Breast epithelium (tissue), 4 donors: ENCODE measurements around the gene NAV1. TPM values are rescaled to one million over a fixed set of nuclear protein-coding genes. Genes with fewer than 3 reads are reported as not detected.

ENCODE experiments used
- DNase-seq, 2 donors: peaks; one replicate each; pipeline ENCODE4 v3.0.0-alpha.2; 2019; ENCODE audit warnings: low spot score in 2 of 2
- H3K27ac ChIP-seq, 2 donors: fragments of 200-600 bp; sonication (generic) in 1 of 2; one replicate each; pipeline ENCODE4 v1.5.1; 2016 to 2019; ENCODE audit warnings: mild to moderate bottlenecking in 1 of 2
- H3K27me3 ChIP-seq, 2 donors: fragments of 200-600 bp; sonication (generic) in 1 of 2; one replicate each; pipeline versions ENCODE4 v1.5.1 to v1.6.0; 2017 to 2019; ENCODE audit warnings: control low read depth in 1 of 2, mild to moderate bottlenecking in 1 of 2
- H3K36me3 ChIP-seq: fragments of 200-600 bp; one replicate; pipeline ENCODE4 v1.5.1; 2019
- H3K4me1 ChIP-seq, 2 donors: fragments of 200-600 bp; sonication (generic); one replicate each; pipeline ENCODE4 v1.5.1; 2016 to 2019; ENCODE audit warnings: control low read depth in 1 of 2
- H3K4me3 ChIP-seq, 3 donors: fragments of 200-600 bp; sonication (generic); 1 replicate in 2 of 3; 2 replicates in 1 of 3; pipeline ENCODE4 v1.5.1; 2016 to 2019; ENCODE audit warnings: mild to moderate bottlenecking in 3 of 3, moderate library complexity in 2 of 3
- H3K9me3 ChIP-seq, 2 donors: fragments of 200-600 bp; sonication (generic) in 1 of 2; one replicate each; pipeline ENCODE4 v1.5.1; 2016 to 2019; ENCODE audit warnings: control low read depth in 1 of 2
- CTCF ChIP-seq, 3 donors: fragments of 450-650 bp; IDR thresholded peaks; one replicate each; pipeline ENCODE4 v1.5.1; 2016 to 2017; ENCODE audit warnings: antibody characterized with exemption in 3 of 3, mild to moderate bottlenecking in 3 of 3, moderate library complexity in 3 of 3
- POLR2A ChIP-seq: fragments of 450-650 bp; IDR thresholded peaks from one replicate; pipeline ENCODE4 v1.6.1; 2016; ENCODE audit warnings: antibody characterized with exemption, mild to moderate bottlenecking, moderate library complexity
- POLR2AphosphoS5 ChIP-seq, 3 donors: sonication (generic); formaldehyde crosslinking; IDR thresholded peaks; one replicate each; pipeline ENCODE4 v1.6.1; 2017; ENCODE audit warnings: antibody characterized with exemption in 3 of 3
- intact Hi-C: fragments of 100-400 bp; cut with DNase I; formaldehyde crosslinking; loops from one replicate; pipeline ENCODE4 v1.15.1; 2023; ENCODE audit warnings: low total_unique reads
- total RNA-seq, 3 donors: library from RNA; depleted of rRNA; stranded (reverse); fragments of >200 nt; gene quantifications; one replicate each; pipeline ENCODE4 v1.1.0, GENCODE V29; 2016

The NAV1 gene
- total RNA-seq, 3 donors from 2014 or later = 11.3 to 31.5 (median 22.7) TPM

GRCh38 chr1:201499191-201499590 lies 39.7 kb upstream of the NAV1 start:
- intact Hi-C loops = no loop called here
- H3K4me1 ChIP-seq = peaks cover 32 to 40% of the 10 kb centered on the region in 2 donors
- no peak for TF ChIP-seq POLR2AphosphoS5 (IDR thresholded peaks at IDR 0.05)
- no peak for TF ChIP-seq CTCF (IDR thresholded peaks at IDR 0.05)
- no peak for TF ChIP-seq POLR2A
- DNase-seq = no peak
- peak overlapping the region in 2 of 3 donors; percentile 16 to 96 for H3K4me3 ChIP-seq
- H3K27me3 ChIP-seq = no peaks in the 10 kb centered on the region
- no peaks in the 10 kb centered on the region for H3K9me3 ChIP-seq
- no peaks in the 10 kb centered on the region for H3K36me3 ChIP-seq
- H3K27ac ChIP-seq = peak overlapping the region; percentile 97 to 99

GRCh38 chr1:201499795-201500669 lies 38.9 kb upstream of the NAV1 start:
- no peaks in the 10 kb centered on the region for H3K9me3 ChIP-seq
- H3K27ac ChIP-seq = peak overlapping the region; percentile 97 to 99
- H3K27me3 ChIP-seq = no peaks in the 10 kb centered on the region
- peaks cover 28 to 32% of the 10 kb centered on the region in 2 donors for H3K4me1 ChIP-seq
- DNase-seq = peak in 1 of 2 donors; percentile 78
- no peaks in the 10 kb centered on the region for H3K36me3 ChIP-seq
- TF ChIP-seq POLR2AphosphoS5 (IDR thresholded peaks at IDR 0.05) = peak in 1 of 3 donors; percentile 56
- TF ChIP-seq POLR2A = no peak
- TF ChIP-seq CTCF (IDR thresholded peaks at IDR 0.05) = peak in 1 of 3 donors; percentile 4
- intact Hi-C loops = no loop called here
- peak overlapping the region in 2 of 3 donors; percentile 88 to 96 for H3K4me3 ChIP-seq

GRCh38 chr1:201500670-201501120 lies 38.2 kb upstream of the NAV1 start:
- H3K27ac ChIP-seq = peak overlapping the region; percentile 97 to 99
- H3K4me1 ChIP-seq = peaks cover 22 to 25% of the 10 kb centered on the region in 2 donors
- DNase-seq = peak in 1 of 2 donors; percentile 72
- H3K9me3 ChIP-seq = no peaks in the 10 kb centered on the region
- no peaks in the 10 kb centered on the region for H3K36me3 ChIP-seq
- intact Hi-C loops = no loop called here
- TF ChIP-seq CTCF (IDR thresholded peaks at IDR 0.05) (no peak), POLR2AphosphoS5 (IDR thresholded peaks at IDR 0.05) (peak; percentile 6 to 56 (median 16)), POLR2A (no peak)
- peak overlapping the region in 2 of 3 donors; percentile 88 to 96 for H3K4me3 ChIP-seq
- no peaks in the 10 kb centered on the region for H3K27me3 ChIP-seq

- H3K27ac ChIP-seq = peak overlapping the region; percentile 97 to 99
- TF ChIP-seq CTCF (IDR thresholded peaks at IDR 0.05) = no peak
- TF ChIP-seq POLR2A = no peak
- peak in 1 of 3 donors; percentile 24 for TF ChIP-seq POLR2AphosphoS5 (IDR thresholded peaks at IDR 0.05)
These were observed 37.8 kb upstream of the NAV1 start for GRCh38 chr1:201501144-201501543.

More at GRCh38 chr1:201501144-201501543, 37.8 kb upstream of the NAV1 start:
- no peaks in the 10 kb centered on the region for H3K36me3 ChIP-seq
- peaks cover 20 to 24% of the 10 kb centered on the region in 2 donors for H3K4me1 ChIP-seq
- no peaks in the 10 kb centered on the region for H3K9me3 ChIP-seq
- peak overlapping the region in 2 of 3 donors; percentile 88 to 96 for H3K4me3 ChIP-seq
- peak in 1 of 2 donors; percentile 66 for DNase-seq
- intact Hi-C loops = no loop called here
- no peaks in the 10 kb centered on the region for H3K27me3 ChIP-seq
